Measurements from ENCODE around the gene NUDT8.
A peak's percentile ranks its signal among the peaks of the same experiment; 100 is the strongest.

NUDT8 gene

GRCh38 chr11:67633758-67634365 lies 4.1 kb upstream of the NUDT8 start:
- no peak overlapping the region for H3K4me3 ChIP-seq (ENCODE audit: low read length)
- TF ChIP-seq CTCF (conservative IDR thresholded peaks at IDR 0.05; ENCODE audit: low read length) = no peak
- DNase-seq (ENCODE audit: low read depth) = no peak

GRCh38 chr11:67632982-67633755 lies 3.4 kb upstream of the NUDT8 start:
- no peak for DNase-seq (ENCODE audit: low read depth)

GRCh38 chr11:67632175-67632981 lies 2.6 kb upstream of the NUDT8 start:
- no peak for TF ChIP-seq CTCF (conservative IDR thresholded peaks at IDR 0.05; ENCODE audit: low read length)
- H3K4me3 ChIP-seq (ENCODE audit: low read length) = no peak overlapping the region
- no peak for DNase-seq (ENCODE audit: low read depth)

More at GRCh38 chr11:67632982-67633755, 3.4 kb upstream of the NUDT8 start:
- no peak for TF ChIP-seq CTCF (conservative IDR thresholded peaks at IDR 0.05; ENCODE audit: low read length)
- no peak overlapping the region for H3K4me3 ChIP-seq (ENCODE audit: low read length)

GRCh38 chr11:67631853-67632174 lies 2.1 kb upstream of the NUDT8 start:
- no peak for DNase-seq (ENCODE audit: low read depth)
- no peak for TF ChIP-seq CTCF (conservative IDR thresholded peaks at IDR 0.05; ENCODE audit: low read length)
- no peak overlapping the region for H3K4me3 ChIP-seq (ENCODE audit: low read length)

- no peak overlapping the region for H3K4me3 ChIP-seq (ENCODE audit: low read length)
- no peak for DNase-seq (ENCODE audit: low read depth)
- no peak for TF ChIP-seq CTCF (conservative IDR thresholded peaks at IDR 0.05; ENCODE audit: low read length)
Observed at GRCh38 chr11:67631411-67631810, 1.7 kb upstream of the NUDT8 start.

GRCh38 chr11:67630943-67631331 lies 1.2 kb upstream of the NUDT8 start:
- peak overlapping the region; percentile 77 for H3K4me3 ChIP-seq (ENCODE audit: low read length)
- no peak for DNase-seq (ENCODE audit: low read depth)
- no peak for TF ChIP-seq CTCF (conservative IDR thresholded peaks at IDR 0.05; ENCODE audit: low read length)
